GM19467 (cell line): Measurements from ENCODE around the gene CTAG1A.
A peak's percentile ranks its signal among the peaks of the same experiment; 100 is the strongest.
"Not testable (repeated sequence)": the region's sequence is repeated elsewhere in the genome, so short reads cannot be mapped to it uniquely, and the experiment has no call there.

Source experiments
- ATAC-seq: cut with Tn5 transposase; IDR thresholded peaks from one replicate; pipeline ENCODE4 v1.9.1; 2021; ENCODE audit warnings: mild to moderate bottlenecking, moderate library complexity; ENCODE audit not compliant: unreplicated experiment

Gene CTAG1A

DNA sequence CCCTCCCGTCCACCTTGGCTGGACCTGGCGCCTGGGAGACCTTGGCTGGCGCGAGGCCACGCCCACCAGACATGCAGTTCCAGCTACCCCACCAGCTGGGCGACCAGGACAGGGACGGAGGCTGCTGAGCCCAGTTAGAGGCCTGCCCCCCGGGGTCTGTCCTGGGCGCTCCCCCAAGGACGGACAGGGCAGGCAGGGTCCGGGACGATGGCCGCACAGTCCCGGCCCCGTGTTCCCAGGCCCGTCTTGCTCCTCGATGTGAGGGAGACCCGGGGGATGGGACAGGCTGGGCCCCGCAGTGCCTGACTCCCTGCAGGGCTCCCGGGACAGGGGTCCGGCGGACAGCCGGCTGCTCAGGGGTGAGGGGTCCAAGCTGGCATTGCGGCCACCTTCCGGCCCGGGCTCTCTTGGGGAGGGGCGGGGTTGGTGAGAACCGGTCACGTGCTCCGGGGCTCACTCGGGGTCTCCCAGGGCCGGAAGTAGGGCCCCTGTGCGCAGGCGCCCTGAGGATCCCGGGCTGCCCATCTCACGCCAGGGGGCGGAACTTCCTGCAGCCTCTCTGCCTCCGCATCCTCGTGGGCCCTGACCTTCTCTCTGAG lies at the start of gene CTAG1A:
Gene CTAG1A, plus strand, starts transcription at position 549 of the 599 bp plus-strand sequence. CDS start 74 bp downstream, outside the sequence.
- not testable (repeated sequence) for ATAC-seq

DNA sequence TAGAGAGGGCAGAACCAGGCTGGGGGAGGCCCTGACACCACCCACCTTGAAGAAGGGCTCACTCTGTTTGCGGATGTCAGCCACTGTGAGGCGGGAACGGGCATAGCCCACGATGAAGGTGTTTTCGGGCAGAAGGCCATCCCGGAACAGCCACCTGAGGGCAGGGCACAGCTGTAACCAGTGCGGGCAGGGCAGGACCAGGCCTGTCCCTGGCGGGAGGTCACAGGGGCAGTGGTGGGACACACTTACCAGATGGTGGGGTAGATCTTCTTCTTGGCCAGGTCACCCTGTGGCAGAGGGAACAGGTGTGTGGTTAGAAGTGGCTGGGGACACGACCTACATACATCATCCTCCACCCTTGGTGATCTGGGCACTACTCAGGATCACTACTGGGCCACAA lies 49.0 kb upstream of the CTAG1A start:
- no peak for ATAC-seq

- no peak for ATAC-seq
Observed at GRCh38 chrX:154539077-154539476, 45.9 kb upstream of the CTAG1A start.

GRCh38 chrX:154540365-154540764 lies 44.6 kb upstream of the CTAG1A start:
- ATAC-seq = not testable (repeated sequence)

GRCh38 chrX:154540897-154541535 lies 43.9 kb upstream of the CTAG1A start:
- ATAC-seq = no peak

- no peak for ATAC-seq
Observed at GRCh38 chrX:154541589-154541895, 43.4 kb upstream of the CTAG1A start.

DNA sequence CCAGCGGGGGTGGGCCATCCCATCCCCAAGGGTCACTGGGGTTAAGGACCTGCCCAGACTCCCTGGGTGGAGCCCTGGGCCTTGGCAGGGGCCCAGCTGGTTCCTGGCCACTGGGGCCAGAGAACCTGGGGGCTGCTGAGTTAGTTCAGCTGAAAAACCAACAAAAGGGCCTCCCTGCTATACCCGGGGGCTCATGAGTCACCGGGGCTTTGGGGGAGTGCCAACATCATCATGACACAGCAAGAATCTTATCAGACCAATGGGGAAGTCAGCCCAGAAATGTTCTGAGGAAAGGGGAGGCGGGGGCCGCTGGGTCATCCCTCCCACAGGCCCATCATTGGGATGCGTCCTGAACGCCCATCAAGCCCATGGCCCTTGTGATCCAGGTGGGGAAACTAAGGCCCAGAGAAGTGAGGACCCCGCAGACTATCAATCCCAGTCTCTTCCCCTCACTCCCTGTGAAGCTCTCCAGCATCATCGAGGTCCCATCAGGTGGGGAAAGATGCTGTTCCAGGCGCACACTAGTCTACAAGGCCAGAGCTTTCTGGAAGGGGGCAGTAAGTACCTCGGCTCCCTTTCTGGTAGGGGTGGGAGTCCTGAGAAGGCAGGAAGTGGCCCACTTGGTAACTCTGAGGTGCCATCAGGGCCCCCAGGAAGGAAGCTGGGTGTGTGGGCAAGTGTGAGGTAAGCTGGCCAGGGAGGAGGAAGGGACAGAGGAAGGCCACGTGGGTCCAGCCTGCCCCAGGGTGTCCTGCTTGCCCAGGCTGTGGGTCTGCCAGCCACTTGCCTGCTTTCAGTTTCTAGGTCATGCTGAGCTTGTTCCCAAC lies 42.8 kb upstream of the CTAG1A start:
- ATAC-seq = no peak

DNA sequence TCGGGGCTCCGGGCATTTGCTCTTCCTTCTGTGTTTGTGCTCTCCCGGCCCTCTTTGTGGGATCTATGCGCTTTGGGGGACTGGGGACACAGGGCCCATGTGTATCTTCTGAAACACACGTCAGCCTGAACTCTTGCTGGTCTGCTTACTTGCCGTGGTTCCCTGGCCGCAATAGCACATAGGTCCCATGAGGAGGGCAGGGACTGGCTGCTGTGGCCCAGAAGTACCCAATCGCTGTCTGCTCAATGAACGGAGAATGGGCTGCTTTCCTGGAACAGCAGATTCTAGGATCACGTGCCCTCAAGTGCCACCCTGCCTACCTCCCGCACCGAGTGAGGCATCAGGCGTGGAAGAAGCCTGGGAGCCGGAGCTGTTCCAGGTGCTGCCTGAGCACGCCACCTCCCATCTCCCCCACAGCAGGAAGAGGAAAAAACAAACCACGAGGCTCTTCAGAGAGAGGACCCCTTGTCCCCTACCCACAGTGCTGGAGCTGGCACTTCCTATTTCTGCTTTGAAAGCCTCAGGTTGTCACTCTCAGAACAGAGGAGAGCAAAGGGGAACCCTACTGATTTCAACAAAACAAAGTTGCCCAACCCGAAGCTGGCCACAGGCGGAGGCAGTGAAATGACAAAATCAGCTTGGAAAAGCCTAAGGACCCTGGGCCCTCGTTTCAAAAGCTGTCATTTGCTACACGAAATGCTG lies 42.1 kb upstream of the CTAG1A start:
- no peak for ATAC-seq

DNA sequence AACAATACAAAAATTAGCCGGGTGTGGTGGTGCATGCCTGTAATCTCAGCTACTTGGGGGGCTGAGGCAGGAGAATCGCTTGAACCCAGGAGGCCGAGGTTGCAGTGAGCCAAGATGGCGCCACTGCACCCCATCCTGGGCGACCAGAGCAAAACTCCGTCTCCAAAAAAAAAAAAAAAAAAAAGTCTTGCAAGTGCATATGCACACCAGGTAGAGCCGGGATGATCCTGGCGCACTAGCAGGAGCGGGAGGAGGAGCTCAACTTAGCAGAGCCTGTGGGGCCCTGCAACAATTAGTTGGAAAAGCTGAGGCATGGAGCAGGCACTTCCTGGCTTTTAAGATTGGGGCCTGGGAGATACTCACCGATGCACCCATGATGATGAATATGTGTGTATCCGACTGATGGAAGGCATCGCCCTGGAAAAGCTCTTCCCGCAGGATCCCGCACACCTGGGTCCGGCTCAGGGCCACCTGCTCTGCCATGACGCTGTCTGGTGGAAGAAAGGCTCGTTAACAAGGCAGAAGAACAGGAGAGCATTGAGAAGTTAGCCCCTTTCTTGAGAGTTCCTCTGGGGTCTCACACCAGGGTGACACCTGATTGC lies 39.2 kb upstream of the CTAG1A start:
- no peak for ATAC-seq

GRCh38 chrX:154546354-154547244 lies 38.3 kb upstream of the CTAG1A start, which contains the start of gene G6PD:
Gene G6PD (minus strand): TSS chrX:154546846. CDS start chrX:154546155, 691 bp downstream.
- peak; percentile 43 for ATAC-seq

DNA sequence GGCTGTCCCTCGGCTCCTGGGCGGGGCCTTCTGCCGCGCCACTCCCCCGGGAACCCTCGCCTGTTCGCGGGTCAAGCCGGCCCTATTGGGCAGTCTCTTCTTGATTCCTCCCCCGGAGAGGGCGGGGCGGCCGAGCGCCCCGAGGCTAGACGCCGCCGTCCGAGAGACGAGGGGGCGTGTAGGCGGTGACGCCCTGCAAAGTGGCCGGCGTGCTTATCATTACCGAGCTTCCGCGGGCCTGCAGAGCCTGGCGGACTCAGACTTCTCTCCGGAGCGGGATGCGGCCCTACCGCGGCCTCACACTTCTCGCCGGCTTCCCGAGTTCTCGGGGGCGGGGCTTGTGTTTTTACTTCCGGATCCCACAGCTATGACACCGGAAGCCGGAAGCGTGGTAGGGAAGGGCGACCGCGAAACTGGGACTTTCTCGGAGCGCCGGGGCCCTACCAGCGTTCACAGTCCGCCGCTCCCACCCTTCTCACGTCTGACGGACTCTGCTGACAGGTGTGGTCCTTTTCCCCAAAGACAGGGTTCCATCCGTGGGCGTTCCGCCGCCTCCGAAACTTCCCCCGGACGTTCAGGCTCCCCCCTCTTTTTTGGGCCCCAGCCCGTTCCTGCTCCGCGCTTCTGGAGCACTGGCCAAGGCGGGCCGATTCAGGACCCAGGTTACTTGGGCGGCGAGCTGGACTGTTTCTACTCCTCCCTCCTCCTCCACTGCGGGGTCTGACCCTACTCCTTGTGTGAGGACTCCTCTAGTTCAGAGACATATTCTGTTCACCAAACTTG lies 37.5 kb upstream of the CTAG1A start, which contains the start of gene IKBKG:
Gene IKBKG, plus strand, starts transcription at position 376 of the 783 bp plus-strand sequence. CDS start 4,383 bp downstream, outside the sequence.
- ATAC-seq = peak; percentile 61

- ATAC-seq = no peak
Observed at GRCh38 chrX:154548028-154548316, 37.0 kb upstream of the CTAG1A start.

GRCh38 chrX:154549766-154550165 lies 35.2 kb upstream of the CTAG1A start:
- ATAC-seq = no peak

DNA sequence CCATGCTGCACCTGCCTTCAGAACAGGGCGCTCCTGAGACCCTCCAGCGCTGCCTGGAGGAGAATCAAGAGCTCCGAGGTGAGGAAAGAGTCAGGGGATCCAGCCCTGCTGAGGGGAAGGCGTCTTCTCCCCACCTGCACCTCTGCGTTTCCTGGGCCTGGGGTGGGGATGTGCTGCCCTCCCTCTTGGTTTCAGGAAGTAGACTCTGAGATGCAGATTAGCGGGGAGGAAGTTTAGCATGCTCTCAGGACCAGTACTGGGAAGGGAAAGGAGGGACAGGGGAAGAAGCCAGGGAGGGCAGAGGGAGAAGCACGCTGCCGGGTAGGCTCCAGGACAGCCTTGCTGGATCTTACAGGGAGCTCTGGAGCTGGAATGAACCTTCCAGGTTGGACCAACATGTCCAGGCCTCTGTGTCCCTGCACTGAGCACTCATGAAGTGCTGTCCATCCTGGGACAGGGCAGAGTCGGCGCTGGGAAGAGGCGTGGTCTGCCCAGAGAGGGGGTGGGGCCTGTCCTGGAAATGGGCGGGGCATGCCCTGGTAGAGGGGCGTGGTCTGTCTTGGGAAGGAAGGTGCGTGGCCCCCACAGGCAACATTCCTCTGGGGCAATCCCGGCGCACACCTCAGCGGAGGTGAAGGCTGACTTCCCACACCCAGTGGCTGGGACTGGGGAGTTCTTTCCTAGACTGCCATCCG lies 32.7 kb upstream of the CTAG1A start:
- ATAC-seq = not testable (repeated sequence)

GRCh38 chrX:154558060-154558690 lies 26.8 kb upstream of the CTAG1A start:
- not testable (repeated sequence) for ATAC-seq

- not testable (repeated sequence) for ATAC-seq
Observed at GRCh38 chrX:154558896-154559295, 26.0 kb upstream of the CTAG1A start.

- ATAC-seq = not testable (repeated sequence)
Observed at GRCh38 chrX:154560326-154560725, 24.6 kb upstream of the CTAG1A start.

- not testable (repeated sequence) for ATAC-seq
Observed at GRCh38 chrX:154562295-154562694, 22.6 kb upstream of the CTAG1A start.
